Adipose tissue (tissue), 3 donors: ENCODE results near the gene WDR45B. TPM values are rescaled to one million over a fixed set of nuclear protein-coding genes. Genes with fewer than 3 reads are reported as not detected.
"Not testable (repeated sequence)": the region's sequence is repeated elsewhere in the genome, so short reads cannot be mapped to it uniquely, and the experiment has no call there.

Experiments used
- H3K27ac ChIP-seq: one replicate; pipeline ENCODE4 v1.5.1; 2013; ENCODE audit warnings: low read depth, low read length
- WGBS, 3 donors: extraction: QIAGEN DNeasy Blood & Tissue Kit; methylation state at CpG; one replicate each; pipeline ENCODE4 v1.1.7; 2013; 5-methylcytosine and 5-hydroxymethylcytosine counted together
- polyA plus RNA-seq, 3 donors: library from polyadenylated mRNA; stranded (reverse); fragments of 200-250 nt; gene quantifications; one replicate each; pipeline ENCODE4 v1.2.3, GENCODE V29; 2013
- donor health status: healthy with polysubstance abuse.
- donor health status: Bipolar disorder and iron deficiency.
- donor health status: healthy.

WDR45B gene
- polyA plus RNA-seq, 3 donors: 53.3 to 71.9 (median 65.0) TPM

DNA sequence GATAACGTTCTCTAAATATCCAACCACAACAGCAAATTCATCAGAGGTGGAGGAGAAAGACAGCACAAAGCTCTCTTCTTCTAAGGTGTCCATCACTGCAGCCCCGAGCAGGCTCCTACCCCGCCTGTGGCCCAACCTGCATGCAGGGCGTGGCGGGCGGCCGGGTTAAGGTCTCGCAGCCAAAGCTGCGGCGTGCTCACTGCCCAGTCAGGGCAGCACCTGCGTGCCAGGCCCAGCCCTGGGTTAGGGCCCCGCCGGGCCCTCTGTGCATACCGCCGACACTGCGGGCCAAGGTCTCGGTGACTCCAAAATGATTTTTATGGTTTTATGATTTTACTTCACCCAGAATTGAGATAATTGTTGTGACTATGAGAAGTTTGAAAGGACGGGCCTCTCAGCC, 70.9 kb downstream of the WDR45B start:
- H3K27ac ChIP-seq: no peak overlapping the region
- WGBS, 3 donors: 96 to 99% (median 97%) methylated on average over 18 of the region's 18 CpGs

DNA sequence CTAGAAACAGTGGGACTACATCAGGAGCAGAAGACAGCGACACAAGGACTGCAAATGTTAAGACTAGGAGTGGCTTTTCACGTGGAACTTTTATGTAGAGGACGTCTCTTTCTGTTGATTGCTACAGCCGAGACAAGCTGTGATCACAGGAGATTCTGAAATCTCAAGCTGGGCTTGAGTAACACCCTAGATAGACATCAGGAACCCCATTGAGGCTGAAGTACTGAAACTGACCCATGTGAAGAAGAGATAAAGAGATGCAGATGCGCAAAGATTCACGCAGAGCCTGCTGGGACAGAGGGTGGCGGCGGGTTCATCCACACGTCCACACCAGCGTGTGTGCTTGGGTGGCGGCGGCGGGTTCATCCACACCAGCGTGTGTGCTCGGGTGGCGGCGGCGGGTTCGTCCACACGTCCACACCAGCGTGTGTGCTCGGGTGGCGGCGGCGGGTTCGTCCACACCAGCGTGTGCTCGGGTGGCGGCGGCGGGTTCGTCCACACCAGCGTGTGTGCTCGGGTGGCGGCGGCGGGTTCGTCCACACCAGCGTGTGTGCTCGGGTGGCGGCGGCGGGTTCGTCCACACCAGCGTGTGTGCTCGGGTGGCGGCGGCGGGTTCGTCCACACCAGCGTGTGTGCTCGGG, 72.5 kb downstream of the WDR45B start:
- 92 to 97% (median 94%) methylated on average over 27 to 34 of the region's 52 CpGs for WGBS, 3 donors
- H3K27ac ChIP-seq: not testable (repeated sequence)

DNA sequence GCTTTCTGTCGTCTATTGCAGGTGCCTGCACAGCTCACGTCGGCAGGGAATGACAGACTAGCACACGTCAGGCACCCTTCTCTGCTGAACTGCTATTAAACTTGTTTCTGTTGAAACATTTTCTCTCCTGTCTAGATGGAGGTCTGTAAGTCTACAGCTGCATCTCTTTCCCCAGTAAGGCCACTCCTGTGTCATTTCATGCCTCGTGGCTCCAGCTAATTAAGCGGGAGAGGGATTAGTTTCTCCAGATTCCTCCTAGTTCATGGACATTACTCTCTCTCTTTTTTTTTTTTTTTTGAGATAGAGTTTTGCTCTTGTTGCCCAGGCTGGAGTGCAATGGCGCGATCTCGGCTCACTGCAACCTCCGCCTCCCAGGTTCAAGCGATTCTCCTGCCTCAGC, 74.2 kb downstream of the WDR45B start:
- H3K27ac ChIP-seq: no peak overlapping the region
- 91 to 96% (median 95%) methylated on average over 10 to 11 of the region's 11 CpGs for WGBS, 3 donors

- 84 to 93% (median 92%) methylated on average over 6 of the region's 6 CpGs for WGBS, 3 donors
- H3K27ac ChIP-seq: no peak overlapping the region
Observed at GRCh38 chr17:82571855-82572254, 76.4 kb downstream of the WDR45B start.

DNA sequence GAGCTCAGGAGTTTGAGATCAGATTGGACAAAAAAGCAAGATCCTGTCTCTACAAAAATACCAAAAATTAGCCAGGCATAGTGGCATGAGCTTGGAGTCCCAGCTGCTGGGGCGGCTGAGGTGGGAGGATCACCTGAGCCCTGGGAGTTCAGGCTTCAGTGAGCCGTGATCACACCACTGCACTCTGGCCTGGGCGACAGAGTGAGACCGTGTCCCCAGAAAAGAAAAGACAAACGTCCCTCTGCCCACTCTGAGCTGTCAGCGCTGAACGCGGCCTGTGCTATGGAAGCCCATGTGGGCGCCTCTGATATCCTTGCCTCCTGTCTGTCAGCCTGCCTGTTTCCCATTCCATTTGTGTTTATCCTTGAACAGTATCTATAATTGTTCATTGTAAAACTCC, 78.0 kb downstream of the WDR45B start:
- H3K27ac ChIP-seq: no peak overlapping the region
- 91 to 97% (median 94%) methylated on average over 9 of the region's 9 CpGs for WGBS, 3 donors

DNA sequence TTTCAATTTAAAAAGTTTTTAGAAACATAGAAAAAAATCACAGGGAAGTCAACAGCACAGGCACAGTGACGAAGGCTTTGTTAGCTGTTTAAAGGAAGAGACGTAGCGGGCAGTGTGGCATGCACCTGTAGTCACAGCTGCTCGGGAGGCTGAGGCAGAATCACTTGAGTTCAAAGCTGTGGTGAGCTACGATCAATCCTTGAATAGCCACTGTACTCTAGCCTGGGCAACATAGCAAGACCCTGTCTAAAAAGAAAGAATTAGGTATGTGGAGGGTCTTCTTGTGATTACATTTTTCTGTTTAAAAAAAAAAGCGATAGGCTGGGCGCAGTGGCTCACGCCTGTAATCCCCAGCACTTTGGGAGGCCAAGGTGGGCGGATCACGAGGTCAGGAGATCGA, 78.6 kb downstream of the WDR45B start:
- H3K27ac ChIP-seq: no peak overlapping the region
- WGBS, 3 donors: 92 to 96% (median 94%) methylated on average over 11 of the region's 11 CpGs

DNA sequence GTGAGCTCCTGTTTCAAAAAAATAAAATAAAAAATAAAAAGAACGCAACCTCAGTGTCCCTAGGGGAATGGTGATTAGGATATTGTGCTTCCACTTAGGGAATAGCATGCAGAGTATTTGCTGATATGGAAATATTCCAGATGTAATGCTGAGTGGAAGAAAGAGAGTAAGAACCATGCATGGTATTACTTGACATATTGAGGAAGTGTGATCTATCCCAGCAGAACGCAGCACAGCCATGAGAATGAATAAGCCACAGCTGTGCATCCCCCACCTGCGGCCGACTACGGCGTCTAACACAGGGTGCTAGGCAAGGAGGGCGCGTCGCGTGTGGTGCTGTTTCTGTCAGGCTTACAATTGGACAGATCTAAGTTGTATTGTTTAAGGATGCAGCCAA, 79.2 kb downstream of the WDR45B start:
- WGBS, 3 donors: 81 to 91% (median 86%) methylated on average over 10 of the region's 10 CpGs
- H3K27ac ChIP-seq: no peak overlapping the region

DNA sequence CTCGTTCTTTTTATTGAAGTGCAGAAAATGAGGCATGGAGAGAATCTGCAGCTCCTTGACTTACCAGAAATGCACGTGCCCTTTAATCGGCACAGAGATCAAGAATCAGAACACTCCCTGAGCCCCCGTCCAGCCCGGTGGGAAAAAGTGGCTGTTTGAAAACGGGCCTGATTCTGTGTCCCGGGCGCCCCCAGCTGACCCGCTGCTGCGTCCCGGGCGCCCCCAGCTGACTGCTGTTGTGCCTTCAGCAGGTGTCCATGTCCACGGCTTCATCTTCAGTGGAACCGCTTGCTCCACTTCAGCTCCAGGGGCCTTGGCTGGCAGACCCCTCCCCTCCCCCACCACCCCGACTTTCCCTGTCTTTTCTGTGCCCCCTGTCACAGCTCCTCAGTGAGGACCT, 81.0 kb downstream of the WDR45B start:
- H3K27ac ChIP-seq: no peak overlapping the region
- 89 to 95% (median 93%) methylated on average over 15 of the region's 15 CpGs for WGBS, 3 donors

DNA sequence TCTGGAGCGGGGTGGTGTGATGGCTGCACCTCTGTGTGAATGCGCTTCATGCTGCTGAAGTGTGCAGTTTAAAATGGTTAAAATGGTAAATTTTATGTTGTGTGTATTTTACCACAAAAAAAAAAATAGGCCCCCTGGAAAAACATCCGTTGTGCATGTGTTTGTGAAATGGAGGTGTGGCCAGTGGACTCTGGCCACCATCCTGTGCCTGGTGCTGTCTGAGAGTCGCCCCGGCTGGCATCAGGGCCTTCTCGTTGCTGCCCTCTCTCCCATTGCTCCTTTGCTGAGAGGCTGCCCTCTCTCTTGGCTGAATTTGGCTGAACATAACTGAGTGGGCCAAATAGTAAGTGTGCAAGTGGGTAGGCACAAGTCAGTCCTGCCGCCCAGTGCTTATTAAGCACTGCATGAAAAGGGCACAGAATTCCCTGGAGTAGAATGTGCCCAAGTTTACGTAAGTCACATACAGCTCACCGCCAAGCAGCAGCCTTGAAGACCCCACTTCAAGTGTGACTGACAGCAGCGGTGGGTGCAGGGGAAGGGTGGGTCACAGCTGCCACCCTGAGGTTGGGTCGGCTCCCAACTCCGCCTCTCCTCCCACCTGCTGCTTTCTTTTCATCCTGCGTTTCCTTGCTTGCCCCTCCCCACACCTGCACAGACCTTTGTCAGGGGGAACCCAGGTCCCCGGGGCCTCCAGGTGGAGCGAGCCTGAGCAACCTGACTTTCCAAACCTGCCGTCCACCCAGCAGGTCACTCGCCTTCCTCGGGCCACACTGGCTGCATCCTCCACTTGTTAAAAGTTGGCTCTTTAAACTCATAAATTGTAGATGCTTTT, 81.9 kb downstream of the WDR45B start:
- 74 to 85% (median 83%) methylated on average over 18 of the region's 18 CpGs for WGBS, 3 donors
- H3K27ac ChIP-seq: no peak overlapping the region

DNA sequence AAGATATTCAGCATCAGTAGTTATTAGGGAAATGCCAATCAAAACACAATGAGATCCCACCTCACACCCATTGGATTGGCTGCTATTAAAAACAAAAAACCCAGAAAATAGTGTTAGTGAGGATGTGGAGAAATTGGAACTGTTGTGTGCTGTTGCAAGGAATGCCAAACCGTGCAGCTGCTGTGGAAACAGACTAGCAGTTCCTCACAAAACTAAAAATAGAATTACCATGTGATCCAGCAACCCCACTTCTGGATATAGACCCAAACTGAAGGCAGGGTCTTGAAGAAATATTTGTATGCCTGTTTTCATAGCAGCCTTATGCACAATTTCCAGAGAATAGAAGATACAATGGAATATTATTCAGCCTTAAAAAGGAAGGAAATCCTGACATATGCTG, 82.7 kb downstream of the WDR45B start:
- WGBS, 3 donors: 19 to 64% (median 22%) methylated on average over 1 of the region's 1 CpG
- H3K27ac ChIP-seq: no peak overlapping the region

Other genes with a start within 250 kb of the WDR45B start
- gene HEXD, start 230.1 kb downstream of the WDR45B start, polyA plus RNA-seq: 10 to 100 TPM; 62.8 to 66.8 (median 66.4) TPM
- gene OGFOD3, start 229.9 kb downstream of the WDR45B start, polyA plus RNA-seq: 10 to 100 TPM; 14.8 to 26.3 (median 18.6) TPM
- 10 to 100 TPM; 42.5 to 70.0 (median 43.6) TPM for gene CYBC1, start 197.7 kb downstream of the WDR45B start, polyA plus RNA-seq
- 10 to 100 TPM; 45.6 to 72.2 (median 51.9) TPM for gene NARF, start 189.7 kb downstream of the WDR45B start, polyA plus RNA-seq
- 10 to 100 TPM; 11.3 to 22.0 (median 16.0) TPM for gene FOXK2, start 128.7 kb downstream of the WDR45B start, polyA plus RNA-seq
- 10 to 100 TPM in 1 of 3 donors, 1 to 10 TPM in 2; 6.1 to 12.5 (median 8.6) TPM for gene RAB40B, start 50.3 kb upstream of the WDR45B start, polyA plus RNA-seq
- 10 to 100 TPM; 16.3 to 23.3 (median 22.4) TPM for gene FN3KRP, start 68.3 kb upstream of the WDR45B start, polyA plus RNA-seq
- 10 to 100 TPM; 12.3 to 17.8 (median 14.1) TPM for gene FN3K, start 87.2 kb upstream of the WDR45B start, polyA plus RNA-seq
- 100 to 1,000 TPM in 1 of 3 donors, 10 to 100 TPM in 2; 42.1 to 145 (median 65.1) TPM for gene TBCD, start 103.6 kb upstream of the WDR45B start, polyA plus RNA-seq
- under 1 TPM; 0.03 to 0.33 (median 0.22) TPM for gene ZNF750, start 191.6 kb upstream of the WDR45B start, polyA plus RNA-seq